GM12891 (cell line): ENCODE results near the gene CHI3L1.

Source experiments
- PAX5 ChIP-seq: IDR thresholded peaks from 2 replicates; pipeline ENCODE4 v1.6.1; 2011; ENCODE audit warnings: low read length, moderate library complexity, mild to moderate bottlenecking; ENCODE audit not compliant: insufficient read depth, severe bottlenecking
- POLR2A ChIP-seq: IDR thresholded peaks from 2 replicates; pipeline ENCODE4 v1.6.1; 2011; ENCODE audit warnings: low read depth, low read length, control low read depth
- POLR2AphosphoS5 ChIP-seq: IDR thresholded peaks from 2 replicates; pipeline ENCODE4 v1.6.1; 2011; ENCODE audit warnings: low read depth, low read length, control low read depth
- POU2F2 ChIP-seq: IDR thresholded peaks from 2 replicates; pipeline ENCODE4 v1.6.1; 2011; ENCODE audit warnings: low read depth, mild to moderate bottlenecking, control low read depth, low read length, moderate library complexity
- SPI1 ChIP-seq: IDR thresholded peaks from 2 replicates; pipeline ENCODE4 v1.6.1; 2011; ENCODE audit warnings: low read depth, low read length, control low read depth
- TAF1 ChIP-seq: IDR thresholded peaks from 2 replicates; pipeline ENCODE4 v1.6.1; 2011; ENCODE audit warnings: low read depth, low read length, control low read depth

GRCh38 chr1:203184467-203184866 is 2.0 kb downstream of the CHI3L1 start:
- TF ChIP-seq TAF1, result no peak
- TF ChIP-seq POLR2A, result no peak
- no peak for TF ChIP-seq POLR2AphosphoS5
- no peak for TF ChIP-seq SPI1
- no peak for TF ChIP-seq PAX5
- no peak for TF ChIP-seq POU2F2
